ENCODE measurements around the gene COPS3.

GRCh38 chr17:17229416-17230384, 51.3 kb downstream of the COPS3 start:
- TF ChIP-seq POLR2A (IDR thresholded peaks at IDR 0.05) (no peak), CTCF (IDR thresholded peaks at IDR 0.05) (no peak)
